ENCODE results near the gene AEBP1. TPM values are rescaled to one million over a fixed set of nuclear protein-coding genes. Genes with fewer than 3 reads are reported as not detected.

AEBP1 gene
- total and polyA plus RNA-seq, 2 donors (not counting 1 experiment from before 2014, with no cell fraction given), result 44.4 to 133 TPM

DNA sequence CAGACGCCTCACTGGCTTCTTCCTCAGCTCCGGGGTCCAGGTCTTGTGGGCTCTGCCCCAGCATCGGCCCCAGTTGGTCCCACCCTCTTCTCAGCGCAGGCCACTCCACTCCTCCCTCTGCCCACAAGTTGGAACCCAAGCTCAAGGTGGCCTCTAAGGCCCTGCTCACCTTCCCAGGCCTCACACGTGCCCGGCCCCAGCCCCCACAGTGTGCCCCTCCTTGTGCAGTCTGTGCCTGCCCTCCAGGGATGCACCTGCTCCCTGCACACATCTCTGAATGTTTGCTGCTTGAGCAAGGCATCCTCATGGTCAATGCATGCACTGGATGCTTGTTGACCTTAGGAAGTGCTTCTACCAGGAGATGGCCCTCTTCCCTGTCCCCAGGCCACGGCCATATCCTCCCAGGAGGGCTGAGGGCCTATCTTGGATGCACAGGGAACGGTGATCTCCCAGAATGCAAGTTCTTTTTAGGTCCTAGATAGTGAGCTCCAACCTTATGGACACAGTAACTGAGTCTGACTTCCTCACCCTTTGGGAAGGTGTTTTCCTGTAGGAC, 7.7 kb upstream of the AEBP1 start:
- H3K27me3 ChIP-seq (ENCODE audit: control insufficient read depth, insufficient read depth, low read length), result no peaks in the 10 kb centered on the region
- H3K4me3 ChIP-seq (replicated peaks in 1 of 4; ENCODE audit: control extremely low read depth in 1 of 4, insufficient read depth in 1 of 4, low read depth in 3 of 4, low read length in 4 of 4), result no peak overlapping the region
- H3K9ac ChIP-seq (ENCODE audit: insufficient read depth, low read length), result no peak overlapping the region
- no peak overlapping the region for H3K4me2 ChIP-seq (ENCODE audit: extremely low read depth, insufficient read depth, low read length)
- no peak for TF ChIP-seq EZH2 (IDR thresholded peaks at IDR 0.05; ENCODE audit: low read length, missing control alignments)
- TF ChIP-seq, protein P1, sequence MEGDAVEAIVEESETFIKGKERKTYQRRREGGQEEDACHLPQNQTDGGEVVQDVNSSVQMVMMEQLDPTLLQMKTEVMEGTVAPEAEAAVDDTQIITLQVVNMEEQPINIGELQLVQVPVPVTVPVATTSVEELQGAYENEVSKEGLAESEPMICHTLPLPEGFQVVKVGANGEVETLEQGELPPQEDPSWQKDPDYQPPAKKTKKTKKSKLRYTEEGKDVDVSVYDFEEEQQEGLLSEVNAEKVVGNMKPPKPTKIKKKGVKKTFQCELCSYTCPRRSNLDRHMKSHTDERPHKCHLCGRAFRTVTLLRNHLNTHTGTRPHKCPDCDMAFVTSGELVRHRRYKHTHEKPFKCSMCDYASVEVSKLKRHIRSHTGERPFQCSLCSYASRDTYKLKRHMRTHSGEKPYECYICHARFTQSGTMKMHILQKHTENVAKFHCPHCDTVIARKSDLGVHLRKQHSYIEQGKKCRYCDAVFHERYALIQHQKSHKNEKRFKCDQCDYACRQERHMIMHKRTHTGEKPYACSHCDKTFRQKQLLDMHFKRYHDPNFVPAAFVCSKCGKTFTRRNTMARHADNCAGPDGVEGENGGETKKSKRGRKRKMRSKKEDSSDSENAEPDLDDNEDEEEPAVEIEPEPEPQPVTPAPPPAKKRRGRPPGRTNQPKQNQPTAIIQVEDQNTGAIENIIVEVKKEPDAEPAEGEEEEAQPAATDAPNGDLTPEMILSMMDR (conservative IDR thresholded peaks at IDR 0.05 in 1 of 2, IDR thresholded peaks at IDR 0.05 in 1 of 2; ENCODE audit: low read depth in 1 of 2, low read length in 2 of 2), result no peak
- H3K27ac ChIP-seq (ENCODE audit: insufficient read depth, low read length), result no peak overlapping the region
- H3K36me3 ChIP-seq (ENCODE audit: control insufficient read depth, insufficient read depth, low read length), result no peaks in the 10 kb centered on the region
- H3K79me2 ChIP-seq (ENCODE audit: control insufficient read depth, insufficient read depth, low read length), result no peaks in the 10 kb centered on the region
- no peak for DNase-seq (ENCODE audit: low read depth in 2 of 2)
- H2AFZ ChIP-seq (ENCODE audit: low read length), result no peak overlapping the region
- peaks cover 9% of the 10 kb centered on the region for H3K4me1 ChIP-seq (ENCODE audit: control insufficient read depth, extremely low read depth, insufficient read depth, low read length)
- no peaks in the 10 kb centered on the region for H3K9me3 ChIP-seq (ENCODE audit: control insufficient read depth, insufficient read depth, low read depth, low read length)
- H4K20me1 ChIP-seq (ENCODE audit: control insufficient read depth, extremely low read depth, insufficient read depth, low read length), result no peaks in the 10 kb centered on the region

GRCh38 chr7:44097064-44097932, 6.8 kb upstream of the AEBP1 start:
- H3K9ac ChIP-seq (ENCODE audit: insufficient read depth, low read length), result no peak overlapping the region
- no peaks in the 10 kb centered on the region for H3K9me3 ChIP-seq (ENCODE audit: control insufficient read depth, insufficient read depth, low read depth, low read length)
- H3K4me2 ChIP-seq (ENCODE audit: extremely low read depth, insufficient read depth, low read length), result no peak overlapping the region
- peaks cover 16% of the 10 kb centered on the region for H3K4me1 ChIP-seq (ENCODE audit: control insufficient read depth, extremely low read depth, insufficient read depth, low read length)
- no peaks in the 10 kb centered on the region for H3K27me3 ChIP-seq (ENCODE audit: control insufficient read depth, insufficient read depth, low read length)
- no peak overlapping the region for H3K4me3 ChIP-seq (replicated peaks in 1 of 4; ENCODE audit: control extremely low read depth in 1 of 4, insufficient read depth in 1 of 4, low read depth in 3 of 4, low read length in 4 of 4)
- no peaks in the 10 kb centered on the region for H3K36me3 ChIP-seq (ENCODE audit: control insufficient read depth, insufficient read depth, low read length)
- no peaks in the 10 kb centered on the region for H3K79me2 ChIP-seq (ENCODE audit: control insufficient read depth, insufficient read depth, low read length)
- H4K20me1 ChIP-seq (ENCODE audit: control insufficient read depth, extremely low read depth, insufficient read depth, low read length), result no peaks in the 10 kb centered on the region
- H2AFZ ChIP-seq (ENCODE audit: low read length), result no peak overlapping the region
- no peak overlapping the region for H3K27ac ChIP-seq (ENCODE audit: insufficient read depth, low read length)
- no peak for DNase-seq (ENCODE audit: low read depth in 2 of 2)
- TF ChIP-seq, protein P1 (conservative IDR thresholded peaks at IDR 0.05 in 1 of 2, IDR thresholded peaks at IDR 0.05 in 1 of 2; ENCODE audit: low read depth in 1 of 2, low read length in 2 of 2), result no peak
- TF ChIP-seq EZH2 (IDR thresholded peaks at IDR 0.05; ENCODE audit: low read length, missing control alignments), result no peak

Data from fibroblast of lung (primary cell).